ENCODE data around the gene NUDCD3.

DNA sequence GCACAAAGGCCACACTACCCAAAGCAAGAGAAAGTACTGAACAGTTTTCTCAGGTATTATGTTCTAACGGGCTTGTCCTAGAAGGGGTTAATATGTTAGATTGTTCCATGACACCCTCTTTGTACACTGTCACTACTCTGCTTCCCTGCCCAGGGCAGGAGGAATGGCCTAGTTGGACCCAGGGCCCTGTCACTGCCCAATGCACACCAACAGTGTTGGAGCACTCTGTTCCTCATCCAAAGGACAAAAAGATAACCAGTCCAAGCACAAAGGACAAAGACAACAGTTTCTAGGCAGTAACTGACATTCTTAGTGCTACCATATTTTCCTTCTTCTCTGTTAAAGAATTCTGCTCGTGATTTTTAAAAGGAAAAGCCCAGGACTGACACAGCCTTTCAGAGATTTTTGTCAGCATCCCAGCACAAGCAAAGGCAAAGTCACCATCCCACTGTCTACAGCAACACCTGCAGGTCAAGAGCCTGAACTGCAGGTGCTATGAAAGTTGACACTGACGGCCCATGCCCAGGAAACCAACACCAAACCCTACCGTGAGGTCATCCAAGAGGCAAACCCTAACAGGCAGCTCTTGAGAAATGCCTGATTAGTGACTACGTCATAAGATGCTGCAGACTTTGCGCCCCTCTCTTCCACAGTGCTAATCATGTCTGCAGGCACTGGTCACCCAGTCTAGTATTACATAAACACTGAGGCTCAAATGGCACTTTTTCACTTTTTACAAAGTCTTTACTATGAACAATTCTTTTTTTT is 13.2 kb downstream of the NUDCD3 start:
- peak; percentile 100 for TF ChIP-seq CTCF (IDR thresholded peaks at IDR 0.05; ENCODE audit: insufficient read depth, low read depth, low read length)
- TF ChIP-seq EZH2 (IDR thresholded peaks at IDR 0.05; ENCODE audit: insufficient read depth, low read length) = no peak
